ENCODE data around the gene TNFRSF21.
A peak's percentile ranks its signal among the peaks of the same experiment; 100 is the strongest.
"Not testable (repeated sequence)": the region's sequence is repeated elsewhere in the genome, so short reads cannot be mapped to it uniquely, and the experiment has no call there.

Gene TNFRSF21

GRCh38 chr6:47286301-47286700 is 23.4 kb downstream of the TNFRSF21 start:
- no peak for DNase-seq

DNA sequence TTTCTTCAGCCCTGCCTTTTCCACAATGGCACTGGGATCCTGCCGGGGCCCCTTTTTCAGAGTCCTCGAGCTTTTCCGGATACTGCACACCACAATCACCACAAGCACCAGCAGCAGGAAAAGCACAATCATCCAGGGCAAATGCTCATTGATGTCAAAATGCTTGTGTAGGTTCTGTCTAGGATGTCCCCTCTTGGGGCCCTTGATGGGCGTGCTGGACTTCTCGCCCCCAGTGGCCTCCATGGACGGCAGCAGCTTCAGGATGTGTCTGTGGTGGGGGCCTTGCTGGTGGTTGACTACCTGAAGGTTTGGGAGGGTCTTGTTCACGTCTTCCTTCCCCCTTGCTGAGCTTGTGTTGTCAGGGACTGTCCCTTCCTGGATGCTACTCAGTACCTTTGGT is 25.7 kb downstream of the TNFRSF21 start:
- no peak for DNase-seq

GRCh38 chr6:47278545-47278944 is 31.2 kb downstream of the TNFRSF21 start:
- no peak for DNase-seq

DNA sequence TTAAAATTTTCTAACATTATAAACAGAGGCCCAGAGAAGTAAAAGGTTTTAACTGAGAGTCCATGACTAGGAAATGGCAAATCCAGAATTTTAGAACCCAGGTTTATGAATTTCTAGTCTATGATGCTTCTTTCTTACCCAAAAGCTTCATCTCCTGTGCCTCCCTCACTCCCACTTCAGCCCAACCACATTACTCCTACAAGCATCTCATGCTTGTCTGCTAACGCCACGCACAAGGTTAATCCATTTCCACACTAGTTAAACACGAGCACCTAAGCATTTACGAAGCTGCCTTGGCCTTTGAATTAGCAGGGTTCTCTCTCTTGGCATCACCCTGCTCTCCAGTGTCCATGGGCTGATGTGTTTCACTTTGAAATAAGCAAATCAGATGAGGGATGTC is 32.0 kb downstream of the TNFRSF21 start:
- no peak for DNase-seq

DNA sequence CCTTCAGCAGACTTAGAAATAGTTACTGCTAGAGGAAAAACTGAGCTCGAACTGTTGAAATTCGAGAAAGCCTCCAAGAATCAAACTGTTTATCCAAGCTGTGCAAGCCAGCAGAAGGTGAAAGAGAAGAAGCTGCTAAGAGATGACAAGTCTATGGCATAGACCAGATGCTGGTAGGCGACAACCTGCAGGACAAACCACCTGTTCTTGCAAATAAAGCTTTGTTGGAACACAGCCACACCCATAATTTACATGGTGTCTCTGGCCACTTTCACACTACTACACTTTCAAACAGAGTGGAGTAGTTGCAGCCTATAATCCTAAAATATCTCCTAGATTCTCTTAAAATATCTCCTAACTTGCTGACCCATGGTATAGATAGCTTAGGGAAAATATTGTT is 33.3 kb downstream of the TNFRSF21 start:
- DNase-seq: no peak

GRCh38 chr6:47275640-47276039 is 34.1 kb downstream of the TNFRSF21 start:
- no peak for DNase-seq

- DNase-seq: not testable (repeated sequence)
These were observed 34.6 kb downstream of the TNFRSF21 start for GRCh38 chr6:47275132-47275531.

GRCh38 chr6:47268572-47269187 is 41.0 kb downstream of the TNFRSF21 start:
- no peak for DNase-seq

GRCh38 chr6:47267301-47267700 is 42.4 kb downstream of the TNFRSF21 start:
- no peak for DNase-seq

GRCh38 chr6:47265971-47266370 is 43.7 kb downstream of the TNFRSF21 start:
- no peak for DNase-seq

GRCh38 chr6:47264775-47265184 is 44.9 kb downstream of the TNFRSF21 start:
- DNase-seq: no peak

- DNase-seq: no peak
These were observed 46.4 kb downstream of the TNFRSF21 start for GRCh38 chr6:47263268-47263667.

- no peak for DNase-seq
These were observed 47.5 kb downstream of the TNFRSF21 start for GRCh38 chr6:47262231-47262630.

- no peak for DNase-seq
These were observed 48.5 kb downstream of the TNFRSF21 start for GRCh38 chr6:47261191-47261590.

- no peak for DNase-seq
These were observed 49.7 kb downstream of the TNFRSF21 start for GRCh38 chr6:47260021-47260420.

GRCh38 chr6:47258724-47259347 is 50.9 kb downstream of the TNFRSF21 start:
- DNase-seq: peak; percentile 87

GRCh38 chr6:47256981-47257730 is 52.5 kb downstream of the TNFRSF21 start:
- no peak for DNase-seq

DNA sequence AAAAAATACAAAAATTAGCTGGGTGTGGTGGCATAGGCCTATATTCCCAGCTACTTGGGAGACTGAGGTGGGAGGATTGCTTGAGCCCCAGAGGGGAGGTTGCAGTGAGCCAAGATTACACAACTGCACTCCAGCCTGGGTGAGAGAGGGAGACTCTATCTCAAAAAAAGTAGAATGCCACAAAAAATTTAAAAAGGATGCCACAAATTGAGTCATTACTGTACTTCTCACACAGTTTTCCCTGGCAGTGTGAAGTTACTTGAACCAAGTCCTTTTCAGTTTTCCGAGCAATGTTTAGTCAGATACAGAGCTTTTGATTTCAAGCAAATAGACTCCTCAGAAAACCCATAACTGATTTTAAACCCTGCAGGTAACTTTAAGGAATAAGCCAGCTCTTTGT is 53.3 kb downstream of the TNFRSF21 start:
- no peak for DNase-seq

DNA sequence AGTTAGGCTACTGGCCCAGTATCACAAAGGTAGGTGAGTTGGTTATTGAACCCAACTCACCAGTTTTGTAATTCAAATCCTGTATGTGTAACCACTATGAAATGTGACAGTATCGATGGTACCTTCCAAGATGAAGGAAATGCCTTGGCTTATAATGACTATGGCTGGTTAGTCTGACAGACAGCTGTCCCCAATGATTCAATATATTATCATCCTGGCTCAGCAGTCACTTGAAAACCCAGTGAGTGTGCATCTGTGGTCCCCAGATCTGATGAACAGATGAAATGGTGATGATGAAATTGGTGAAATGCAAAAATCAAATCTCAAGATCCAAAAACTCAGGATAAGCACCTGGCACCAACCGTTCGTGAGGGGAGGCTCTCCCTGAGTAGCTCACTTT is 54.8 kb downstream of the TNFRSF21 start:
- no peak for DNase-seq

DNA sequence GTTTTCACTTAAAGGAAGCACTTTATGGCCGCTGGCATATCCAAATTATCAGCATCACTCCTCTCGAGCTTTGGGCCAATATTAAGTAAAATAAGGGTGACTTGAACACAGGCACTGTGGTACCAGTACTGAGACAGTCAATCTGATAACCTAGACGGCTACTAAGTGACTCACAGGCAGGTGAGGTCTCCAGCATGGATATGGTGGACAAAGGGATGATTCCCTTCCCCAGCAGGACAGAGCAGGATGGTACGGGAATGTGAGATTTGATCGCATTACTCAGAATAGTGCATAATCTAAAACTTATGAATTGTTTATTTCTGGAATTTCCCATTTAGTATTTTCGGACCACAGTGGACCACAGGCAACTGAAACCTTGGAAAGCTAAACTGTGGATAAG is 55.7 kb downstream of the TNFRSF21 start:
- no peak for DNase-seq

DNA sequence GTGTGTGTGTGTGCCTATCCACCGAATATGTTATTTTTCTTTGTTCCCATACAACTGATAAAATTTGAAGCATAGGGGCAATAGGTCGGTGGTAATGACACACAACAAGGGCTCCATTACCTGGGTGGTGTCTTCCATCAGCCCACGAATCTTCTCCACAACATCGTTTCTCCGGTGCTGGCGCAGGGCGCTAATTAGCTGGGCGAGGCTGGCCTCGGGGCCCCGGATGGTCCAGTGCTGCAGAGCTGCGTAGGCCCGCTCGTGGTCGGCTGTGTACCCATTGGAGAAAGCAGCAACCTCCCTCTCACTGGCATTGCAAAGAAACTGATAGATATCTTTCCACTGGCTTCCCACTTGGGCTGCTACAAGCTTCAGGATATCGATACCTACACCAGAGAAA is 56.6 kb downstream of the TNFRSF21 start:
- no peak for DNase-seq

GRCh38 chr6:47252633-47253032 is 57.1 kb downstream of the TNFRSF21 start:
- DNase-seq: no peak

DNA sequence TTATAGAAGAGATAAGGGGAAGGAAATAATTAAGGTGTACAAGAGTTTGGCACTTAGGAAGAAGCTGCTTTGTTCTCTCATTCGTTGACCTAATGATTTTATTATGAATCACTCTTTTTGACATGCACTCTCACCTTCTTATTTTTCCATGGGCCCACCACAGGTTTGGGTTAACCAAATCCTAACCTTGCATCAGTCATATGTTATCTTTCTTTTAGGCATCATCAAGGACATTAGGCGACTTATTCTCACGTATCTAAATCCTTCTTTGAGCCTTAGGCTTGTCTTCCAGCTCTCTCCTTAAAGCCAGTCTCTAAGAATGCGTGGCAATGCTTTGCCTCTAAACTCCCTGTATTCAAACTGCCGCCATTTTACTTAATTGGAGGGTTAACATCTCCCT is 58.3 kb downstream of the TNFRSF21 start:
- DNase-seq: no peak

- DNase-seq: no peak
These were observed 59.4 kb downstream of the TNFRSF21 start for GRCh38 chr6:47250302-47250701.
